ENCODE data around the gene DCAKD. TPM values are rescaled to one million over a fixed set of nuclear protein-coding genes. Genes with fewer than 3 reads are reported as not detected.

The DCAKD gene
- total and polyA plus RNA-seq, 10 of the 15 experiments (the other 5 are each of a cell fraction or from before 2014, with no cell fraction given) = 11.6 to 62.7 (median 38.3) TPM

GRCh38 chr17:45003877-45004276 is 47.6 kb downstream of the DCAKD start:
- ChIA-PET CTCF (interaction anchor here (0.8 to 1.9 kb wide), 2 partner anchors 95 to 232 kb away, joined by 3 to 5 read pairs; no protein-coding TSS in a partner anchor), POLR2A (no interaction called here), RAD21 (ENCODE audit: unreplicated experiment) (no interaction called here), SMC1A (ENCODE audit: uncharacterized antibody, unreplicated experiment) (interaction anchor here (1.1 kb wide), 1 partner anchor 84 kb away, joined by 3 read pairs; no protein-coding TSS in a partner anchor)
- WGBS (ENCODE audit: insufficient coverage, insufficient replicate concordance, low lambda C conversion rate, missing lambda C conversion rate) = 24% methylated on average over 8 of the region's 8 CpGs
- H4K20me1 ChIP-seq (ENCODE audit: control insufficient read depth, insufficient read depth) = no peaks in the 10 kb centered on the region
- H3K4me1 ChIP-seq (ENCODE audit: control insufficient read depth, insufficient read depth, low read length) = no peaks in the 10 kb centered on the region
- no peak overlapping the region for H3K4me3 ChIP-seq
- H3K4me2 ChIP-seq (ENCODE audit: control insufficient read depth, insufficient read depth) = no peak overlapping the region
- intact Hi-C loops (cut with micrococcal nuclease; ENCODE audit: unreplicated experiment) = no loop called here
- no peaks in the 10 kb centered on the region for H3K79me2 ChIP-seq (ENCODE audit: control insufficient read depth, insufficient read depth, low read length)
- no peak overlapping the region for H3K9ac ChIP-seq (ENCODE audit: control insufficient read depth, insufficient read depth, low read length)
- no peaks in the 10 kb centered on the region for H3K36me3 ChIP-seq (ENCODE audit: control insufficient read depth in 2 of 2, insufficient read depth in 2 of 2, low read length in 1 of 2)
- in situ Hi-C loops (cut with MboI) = no loop called here
- BruUV-seq (replicated peaks) = no TSS peak
- H3K27ac ChIP-seq (ENCODE audit: control insufficient read depth, insufficient read depth) = no peak overlapping the region
- no peak for TF ChIP-seq IRF4 (IDR thresholded peaks at IDR 0.05; ENCODE audit: low read depth, low read length)
- ATAC-seq = no peak
- peaks cover 2% of the 10 kb centered on the region; the same call in 1 of the 3 replicates for H3K9me3 ChIP-seq (replicated peaks; ENCODE audit: control insufficient read depth, insufficient read depth, low read length)
- no peak for DNase-seq (ENCODE audit: low read depth, low spot score)
- no peak overlapping the region for H2AFZ ChIP-seq (ENCODE audit: control insufficient read depth, low read depth, low read length)
- no peak for FAIRE-seq
- H3K27me3 ChIP-seq (replicated peaks in 1 of 2; ENCODE audit: control insufficient read depth in 2 of 2, insufficient read depth in 2 of 2, low read length in 1 of 2) = no peaks in the 10 kb centered on the region

GRCh38 chr17:45001310-45001709 is 50.1 kb downstream of the DCAKD start:
- H3K27me3 ChIP-seq (replicated peaks in 1 of 2; ENCODE audit: control insufficient read depth in 2 of 2, insufficient read depth in 2 of 2, low read length in 1 of 2) = no peaks in the 10 kb centered on the region; a peak in 2 of 4 replicates
- in situ Hi-C loops (cut with MboI) (no loop called here), intact Hi-C loops (cut with micrococcal nuclease; ENCODE audit: unreplicated experiment) (no loop called here)
- no peak overlapping the region for H3K9ac ChIP-seq (ENCODE audit: control insufficient read depth, insufficient read depth, low read length)
- no peaks in the 10 kb centered on the region for H3K36me3 ChIP-seq (ENCODE audit: control insufficient read depth in 2 of 2, insufficient read depth in 2 of 2, low read length in 1 of 2)
- no peak for ATAC-seq
- BruUV-seq (replicated peaks) = no TSS peak
- FAIRE-seq = no peak
- H4K20me1 ChIP-seq (ENCODE audit: control insufficient read depth, insufficient read depth) = no peaks in the 10 kb centered on the region
- no peaks in the 10 kb centered on the region for H3K4me1 ChIP-seq (ENCODE audit: control insufficient read depth, insufficient read depth, low read length)
- H3K4me2 ChIP-seq (ENCODE audit: control insufficient read depth, insufficient read depth) = no peak overlapping the region
- H3K27ac ChIP-seq (ENCODE audit: control insufficient read depth, insufficient read depth) = no peak overlapping the region
- SMC1A ChIA-PET (ENCODE audit: uncharacterized antibody, unreplicated experiment) = no interaction called here
- no peaks in the 10 kb centered on the region for H3K79me2 ChIP-seq (ENCODE audit: control insufficient read depth, insufficient read depth, low read length)
- peaks cover 2% of the 10 kb centered on the region; the same call in 1 of the 3 replicates for H3K9me3 ChIP-seq (replicated peaks; ENCODE audit: control insufficient read depth, insufficient read depth, low read length)
- POLR2A ChIA-PET = no interaction called here
- no peak overlapping the region for H3K4me3 ChIP-seq
- WGBS (ENCODE audit: insufficient coverage, insufficient replicate concordance, low lambda C conversion rate, missing lambda C conversion rate) = 37% methylated on average over 3 of the region's 3 CpGs
- no peak overlapping the region for H2AFZ ChIP-seq (ENCODE audit: control insufficient read depth, low read depth, low read length)
- RAD21 ChIA-PET (ENCODE audit: unreplicated experiment) = no interaction called here
- CTCF ChIA-PET = interaction anchor here (0.6 to 1.3 kb wide), 3 partner anchors 12 to 116 kb away, joined by 3 read pairs; no protein-coding TSS in a partner anchor
- DNase-seq (ENCODE audit: low read depth, low spot score) = no peak
- TF ChIP-seq WRNIP1 (IDR thresholded peaks at IDR 0.05; ENCODE audit: borderline replicate concordance, low read depth, low read length) (no peak), ELK1 (IDR thresholded peaks at IDR 0.05; ENCODE audit: low read depth, low read length) (no peak), JUNB (IDR thresholded peaks at IDR 0.05) (no peak), EED (IDR thresholded peaks at IDR 0.05; ENCODE audit: low read depth) (no peak), HCFC1 (IDR thresholded peaks at IDR 0.05; ENCODE audit: low read length) (no peak), NR2C1 (IDR thresholded peaks at IDR 0.05) (no peak), MEF2B (IDR thresholded peaks at IDR 0.05; ENCODE audit: partially characterized antibody, poor library complexity, severe bottlenecking) (no peak), YY1 (IDR thresholded peaks at IDR 0.05; ENCODE audit: low read depth, low read length) (no peak), ZSCAN29 (IDR thresholded peaks at IDR 0.05) (no peak), GATAD2B (conservative IDR thresholded peaks at IDR 0.05; ENCODE audit: low read depth) (no peak), CEBPZ (IDR thresholded peaks at IDR 0.05; ENCODE audit: low read depth, low read length) (no peak), CREM (IDR thresholded peaks at IDR 0.05; ENCODE audit: low read depth) (no peak)
